PFSK-1 (cell line): Measurements from ENCODE around the gene STX18.

Source experiments
- FOXP2 ChIP-seq: optimal IDR thresholded peaks from 2 replicates; pipeline ENCODE3; 2011; ENCODE audit warnings: borderline replicate concordance, control low read depth, inconsistent platforms; ENCODE audit not compliant: insufficient read depth; ENCODE audit errors: extremely low read length, extremely low read depth
- POLR2AphosphoS5 ChIP-seq: IDR thresholded peaks from 2 replicates; pipeline ENCODE4 v1.6.1; 2012; ENCODE audit warnings: low read depth, mild to moderate bottlenecking, control low read depth, low read length, moderate library complexity
- SIN3A ChIP-seq: IDR thresholded peaks from 2 replicates; pipeline ENCODE4 v1.6.1; 2012; ENCODE audit warnings: mild to moderate bottlenecking, low read length, moderate library complexity, borderline replicate concordance; ENCODE audit not compliant: insufficient read depth
- TAF1 ChIP-seq: IDR thresholded peaks from 2 replicates; pipeline ENCODE4 v1.6.1; 2012; ENCODE audit warnings: low read length, control low read depth, borderline replicate concordance; ENCODE audit not compliant: insufficient read depth
- TF ChIP-seq, protein P1 (sequence below), 2 experiments: IDR thresholded peaks; 2 replicates each; pipeline versions ENCODE4 v1.6.1 to v1.8.0; 2011 to 2012; ENCODE audit warnings: low read depth in 2 of 2, low read length in 2 of 2, control low read depth in 1 of 2, inconsistent platforms in 1 of 2, mild to moderate bottlenecking in 1 of 2, moderate library complexity in 1 of 2; ENCODE audit not compliant: insufficient read depth in 1 of 2

GRCh38 chr4:4549534-4549933, 7.7 kb upstream of the STX18 start:
- TF ChIP-seq POLR2AphosphoS5 = no peak
- TF ChIP-seq SIN3A = no peak
- no peak for TF ChIP-seq TAF1
- TF ChIP-seq, protein P1, sequence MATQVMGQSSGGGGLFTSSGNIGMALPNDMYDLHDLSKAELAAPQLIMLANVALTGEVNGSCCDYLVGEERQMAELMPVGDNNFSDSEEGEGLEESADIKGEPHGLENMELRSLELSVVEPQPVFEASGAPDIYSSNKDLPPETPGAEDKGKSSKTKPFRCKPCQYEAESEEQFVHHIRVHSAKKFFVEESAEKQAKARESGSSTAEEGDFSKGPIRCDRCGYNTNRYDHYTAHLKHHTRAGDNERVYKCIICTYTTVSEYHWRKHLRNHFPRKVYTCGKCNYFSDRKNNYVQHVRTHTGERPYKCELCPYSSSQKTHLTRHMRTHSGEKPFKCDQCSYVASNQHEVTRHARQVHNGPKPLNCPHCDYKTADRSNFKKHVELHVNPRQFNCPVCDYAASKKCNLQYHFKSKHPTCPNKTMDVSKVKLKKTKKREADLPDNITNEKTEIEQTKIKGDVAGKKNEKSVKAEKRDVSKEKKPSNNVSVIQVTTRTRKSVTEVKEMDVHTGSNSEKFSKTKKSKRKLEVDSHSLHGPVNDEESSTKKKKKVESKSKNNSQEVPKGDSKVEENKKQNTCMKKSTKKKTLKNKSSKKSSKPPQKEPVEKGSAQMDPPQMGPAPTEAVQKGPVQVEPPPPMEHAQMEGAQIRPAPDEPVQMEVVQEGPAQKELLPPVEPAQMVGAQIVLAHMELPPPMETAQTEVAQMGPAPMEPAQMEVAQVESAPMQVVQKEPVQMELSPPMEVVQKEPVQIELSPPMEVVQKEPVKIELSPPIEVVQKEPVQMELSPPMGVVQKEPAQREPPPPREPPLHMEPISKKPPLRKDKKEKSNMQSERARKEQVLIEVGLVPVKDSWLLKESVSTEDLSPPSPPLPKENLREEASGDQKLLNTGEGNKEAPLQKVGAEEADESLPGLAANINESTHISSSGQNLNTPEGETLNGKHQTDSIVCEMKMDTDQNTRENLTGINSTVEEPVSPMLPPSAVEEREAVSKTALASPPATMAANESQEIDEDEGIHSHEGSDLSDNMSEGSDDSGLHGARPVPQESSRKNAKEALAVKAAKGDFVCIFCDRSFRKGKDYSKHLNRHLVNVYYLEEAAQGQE (IDR thresholded peaks at IDR 0.05; ENCODE audit: insufficient read depth in 1 of 2, low read depth in 2 of 2, low read length in 2 of 2) = no peak
- TF ChIP-seq FOXP2 = no peak
